EL (cell line): Measurements from ENCODE around the gene SSBP2.
A peak's percentile ranks its signal among the peaks of the same experiment; 100 is the strongest.
"Not testable (repeated sequence)": the region's sequence is repeated elsewhere in the genome, so short reads cannot be mapped to it uniquely, and the experiment has no call there.

Experiments
- DNase-seq: peaks from one replicate; pipeline ENCODE4 v3.0.0-alpha.2; 2016

SSBP2 gene

GRCh38 chr5:81726297-81726696 lies 24.6 kb downstream of the SSBP2 start:
- DNase-seq, result no peak

- DNase-seq, result no peak
These were observed 26.3 kb downstream of the SSBP2 start for GRCh38 chr5:81724571-81724970.

- no peak for DNase-seq
These were observed 26.8 kb downstream of the SSBP2 start for GRCh38 chr5:81724108-81724507.

GRCh38 chr5:81721049-81721448 lies 29.8 kb downstream of the SSBP2 start:
- DNase-seq, result no peak

GRCh38 chr5:81719743-81720345 lies 31.1 kb downstream of the SSBP2 start:
- no peak for DNase-seq

- DNase-seq, result no peak
These were observed 32.6 kb downstream of the SSBP2 start for GRCh38 chr5:81718300-81718699.

- peak; percentile 40 for DNase-seq
These were observed 33.0 kb downstream of the SSBP2 start for GRCh38 chr5:81717860-81718259.

- peak; percentile 66 for DNase-seq
These were observed 33.7 kb downstream of the SSBP2 start for GRCh38 chr5:81717226-81717625.

- DNase-seq, result not testable (repeated sequence)
These were observed 36.8 kb downstream of the SSBP2 start for GRCh38 chr5:81714076-81714475.

GRCh38 chr5:81708889-81709288 lies 42.0 kb downstream of the SSBP2 start:
- no peak for DNase-seq

- DNase-seq, result no peak
These were observed 47.1 kb downstream of the SSBP2 start for GRCh38 chr5:81703840-81704239.

- DNase-seq, result no peak
These were observed 50.7 kb downstream of the SSBP2 start for GRCh38 chr5:81700166-81700565.

GRCh38 chr5:81698813-81699212 lies 52.1 kb downstream of the SSBP2 start:
- DNase-seq, result peak; percentile 41

- DNase-seq, result no peak
These were observed 54.2 kb downstream of the SSBP2 start for GRCh38 chr5:81696418-81697397.

GRCh38 chr5:81694726-81695125 lies 56.2 kb downstream of the SSBP2 start:
- no peak for DNase-seq

GRCh38 chr5:81688215-81688614 lies 62.7 kb downstream of the SSBP2 start:
- DNase-seq, result no peak

GRCh38 chr5:81687292-81687691 lies 63.6 kb downstream of the SSBP2 start:
- no peak for DNase-seq

GRCh38 chr5:81685471-81685870 lies 65.4 kb downstream of the SSBP2 start:
- DNase-seq, result no peak

GRCh38 chr5:81679885-81680284 lies 71.0 kb downstream of the SSBP2 start:
- no peak for DNase-seq

GRCh38 chr5:81675420-81675819 lies 75.5 kb downstream of the SSBP2 start:
- DNase-seq, result no peak

- no peak for DNase-seq
These were observed 85.1 kb downstream of the SSBP2 start for GRCh38 chr5:81665795-81666194.

GRCh38 chr5:81660624-81661023 lies 90.3 kb downstream of the SSBP2 start:
- DNase-seq, result not testable (repeated sequence)

GRCh38 chr5:81657386-81657785 lies 93.5 kb downstream of the SSBP2 start:
- DNase-seq, result peak; percentile 31

- DNase-seq, result no peak
These were observed 94.1 kb downstream of the SSBP2 start for GRCh38 chr5:81656783-81657182.
